CD4-positive, CD25-positive, alpha-beta regulatory T cell (primary cell): ENCODE measurements around the gene EEF1AKMT4. TPM values are rescaled to one million over a fixed set of nuclear protein-coding genes. Genes with fewer than 3 reads are reported as not detected.
A peak's percentile ranks its signal among the peaks of the same experiment; 100 is the strongest.

Source experiments
- ATAC-seq, 2 donors: fragments of 150-1000 bp; cut with Tn5 transposase; one replicate each; pipeline ENCODE4 v1.10.0; 2021; ENCODE audit warnings: low read depth in 2 of 2, moderate number of reproducible peaks in 2 of 2, moderate library complexity in 1 of 2
- DNase-seq, 3 donors: peaks; one replicate each; pipeline versions ENCODE4 v3.0.0 to v3.0.0-alpha.2; 2012 to 2022; ENCODE audit warnings: mixed read lengths in 1 of 3
- H3K27ac ChIP-seq: one replicate; pipeline ENCODE4 v1.7.0; 2013; ENCODE audit warnings: mild to moderate bottlenecking, low read length; ENCODE audit not compliant: insufficient read depth, poor library complexity, severe bottlenecking
- H3K27me3 ChIP-seq: one replicate; pipeline ENCODE4 v1.7.0; 2013; ENCODE audit warnings: low read length; ENCODE audit not compliant: control insufficient read depth, insufficient read depth
- H3K36me3 ChIP-seq: one replicate; pipeline ENCODE4 v1.7.0; 2013; ENCODE audit warnings: mild to moderate bottlenecking, low read length, moderate library complexity; ENCODE audit not compliant: control insufficient read depth, insufficient read depth
- H3K4me1 ChIP-seq: 2 replicates; pipeline ENCODE4 v1.7.0; 2013; ENCODE audit warnings: mild to moderate bottlenecking, low read length; ENCODE audit not compliant: insufficient read depth, control insufficient read depth, poor library complexity, severe bottlenecking
- H3K4me3 ChIP-seq: one replicate; pipeline ENCODE4 v1.7.0; 2013; ENCODE audit warnings: low read depth, mild to moderate bottlenecking, low read length, moderate library complexity
- H3K9me3 ChIP-seq, 2 experiments: 1 replicate in 1 of 2; 2 replicates in 1 of 2; pipeline ENCODE4 v1.7.0; 2013; ENCODE audit warnings: low read length in 2 of 2, mild to moderate bottlenecking in 1 of 2, moderate library complexity in 1 of 2; ENCODE audit not compliant: control insufficient read depth in 2 of 2
- H3K27ac Mint-ChIP-seq, 3 donors: one replicate each; pipeline ENCODE4 v1.8.0; 2020 to 2022; ENCODE audit warnings: mild to moderate bottlenecking in 3 of 3, mixed read lengths in 3 of 3, moderate library complexity in 2 of 3
- H3K27me3 Mint-ChIP-seq: one replicate; pipeline ENCODE4 v1.8.0; 2022; ENCODE audit warnings: mild to moderate bottlenecking, mixed read lengths
- H3K36me3 Mint-ChIP-seq: one replicate; pipeline ENCODE4 v1.8.0; 2020; ENCODE audit warnings: mixed read lengths
- H3K4me1 Mint-ChIP-seq, 4 donors: one replicate each; pipeline ENCODE4 v1.8.0; 2020 to 2022; ENCODE audit warnings: mixed read lengths in 4 of 4, mild to moderate bottlenecking in 1 of 4
- H3K4me3 Mint-ChIP-seq, 4 donors: one replicate each; pipeline ENCODE4 v1.8.0; 2020 to 2022; ENCODE audit warnings: mild to moderate bottlenecking in 4 of 4, mixed read lengths in 4 of 4, moderate library complexity in 3 of 4
- H3K9me3 Mint-ChIP-seq, 7 donors: one replicate each; pipeline ENCODE4 v1.8.0; 2020 to 2022; ENCODE audit warnings: mixed read lengths in 7 of 7, mild to moderate bottlenecking in 3 of 7, moderate library complexity in 2 of 7
- polyA plus RNA-seq, 4 donors: library from polyadenylated mRNA; unstranded; fragments of 300-500 nt; fragmentation: Illumina TruSeq; gene quantifications; one replicate each; pipeline ENCODE4 v1.2.3, GENCODE V29; 2021
- total RNA-seq: library from RNA; stranded (reverse); gene quantifications from one replicate; pipeline ENCODE4 v1.2.3, GENCODE V29; 2022

EEF1AKMT4 gene
- total and polyA plus RNA-seq, 5 donors from 2014 or later: 0.84 to 7.5 (median 5.2) TPM

DNA sequence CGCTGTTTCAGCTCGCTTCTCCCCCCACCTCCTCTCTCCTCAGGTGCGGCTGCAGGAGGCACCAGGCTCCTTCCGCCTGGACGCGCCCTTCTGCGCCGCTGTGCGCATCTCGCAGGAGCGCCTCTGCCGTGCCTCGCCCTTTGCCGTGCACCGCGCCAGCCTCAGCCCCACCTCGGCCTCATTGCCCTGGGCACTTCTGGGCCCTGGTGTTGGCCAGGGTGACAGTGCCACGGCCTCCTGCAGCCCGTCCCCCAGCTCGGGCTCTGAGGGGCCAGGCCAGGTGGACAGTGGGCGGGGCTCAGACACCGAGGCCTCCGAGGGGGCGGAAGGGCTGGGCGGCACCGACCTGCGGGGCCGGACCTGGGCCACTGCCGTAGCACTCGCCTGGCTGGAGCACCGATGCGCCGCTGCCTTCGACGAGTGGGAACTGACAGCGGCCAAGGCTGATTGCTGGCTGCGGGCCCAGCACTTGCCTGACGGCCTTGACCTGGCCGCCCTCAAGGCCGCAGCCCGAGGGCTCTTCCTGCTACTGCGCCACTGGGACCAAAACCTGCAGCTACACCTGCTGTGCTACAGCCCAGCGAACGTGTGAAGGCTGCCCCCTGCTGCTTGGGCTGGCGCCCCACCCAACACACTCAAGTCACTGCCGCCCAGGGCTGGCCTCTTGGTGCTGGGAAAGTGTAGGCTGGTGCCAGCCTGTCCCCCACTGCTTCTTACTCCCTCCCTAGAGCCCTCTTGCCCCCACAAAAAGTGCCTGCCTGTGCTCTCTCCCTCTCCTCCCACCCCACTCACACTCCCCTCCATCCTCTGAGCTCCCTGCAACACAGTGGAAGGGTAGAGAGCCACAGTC lies 7.8 kb upstream of the EEF1AKMT4 start:
- peak in 1 of 3 donors; percentile 39 for DNase-seq

DNA sequence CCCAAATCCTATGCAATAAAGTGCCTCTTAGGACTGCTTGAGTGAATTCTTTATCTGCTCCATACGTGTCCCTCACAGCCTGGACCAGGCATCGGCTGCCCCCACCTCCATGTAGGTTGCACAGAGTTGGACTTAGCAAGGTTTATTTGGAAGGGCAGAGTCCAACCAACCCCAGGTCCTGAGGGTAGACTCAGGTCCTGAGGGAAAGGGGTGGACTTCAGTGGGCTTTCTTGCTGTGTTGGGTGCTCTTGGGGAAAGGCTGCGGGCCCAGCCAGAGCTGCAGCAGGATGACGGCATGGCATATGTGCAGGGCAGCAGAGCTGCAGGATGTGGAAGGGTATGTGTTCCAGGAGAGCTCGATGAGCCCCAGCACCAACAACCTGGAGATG lies 7.2 kb upstream of the EEF1AKMT4 start:
- no peak for DNase-seq

More for the DNA sequence above, 7.8 kb upstream of the EEF1AKMT4 start:
- Mint-ChIP-seq H3K27me3 (no peaks in the 10 kb centered on the region), H3K4me1 (peaks cover 0 to 10% (median 3%) of the 10 kb centered on the region in 4 donors), H3K36me3 (peaks cover 31% of the 10 kb centered on the region), H3K4me3 (no peak overlapping the region), H3K27ac (no peak overlapping the region), H3K9me3 (peaks cover 0 to 2% (median 0%) of the 10 kb centered on the region in 7 donors)
- ATAC-seq: peak in 1 of 2 donors; percentile 32
- no peaks in the 10 kb centered on the region for H3K27me3 ChIP-seq
- no peaks in the 10 kb centered on the region for H3K9me3 ChIP-seq
- H3K4me1 ChIP-seq: no peaks in the 10 kb centered on the region
- no peak overlapping the region for H3K27ac ChIP-seq
- peaks cover 40% of the 10 kb centered on the region for H3K36me3 ChIP-seq
- no peak overlapping the region for H3K4me3 ChIP-seq

DNA sequence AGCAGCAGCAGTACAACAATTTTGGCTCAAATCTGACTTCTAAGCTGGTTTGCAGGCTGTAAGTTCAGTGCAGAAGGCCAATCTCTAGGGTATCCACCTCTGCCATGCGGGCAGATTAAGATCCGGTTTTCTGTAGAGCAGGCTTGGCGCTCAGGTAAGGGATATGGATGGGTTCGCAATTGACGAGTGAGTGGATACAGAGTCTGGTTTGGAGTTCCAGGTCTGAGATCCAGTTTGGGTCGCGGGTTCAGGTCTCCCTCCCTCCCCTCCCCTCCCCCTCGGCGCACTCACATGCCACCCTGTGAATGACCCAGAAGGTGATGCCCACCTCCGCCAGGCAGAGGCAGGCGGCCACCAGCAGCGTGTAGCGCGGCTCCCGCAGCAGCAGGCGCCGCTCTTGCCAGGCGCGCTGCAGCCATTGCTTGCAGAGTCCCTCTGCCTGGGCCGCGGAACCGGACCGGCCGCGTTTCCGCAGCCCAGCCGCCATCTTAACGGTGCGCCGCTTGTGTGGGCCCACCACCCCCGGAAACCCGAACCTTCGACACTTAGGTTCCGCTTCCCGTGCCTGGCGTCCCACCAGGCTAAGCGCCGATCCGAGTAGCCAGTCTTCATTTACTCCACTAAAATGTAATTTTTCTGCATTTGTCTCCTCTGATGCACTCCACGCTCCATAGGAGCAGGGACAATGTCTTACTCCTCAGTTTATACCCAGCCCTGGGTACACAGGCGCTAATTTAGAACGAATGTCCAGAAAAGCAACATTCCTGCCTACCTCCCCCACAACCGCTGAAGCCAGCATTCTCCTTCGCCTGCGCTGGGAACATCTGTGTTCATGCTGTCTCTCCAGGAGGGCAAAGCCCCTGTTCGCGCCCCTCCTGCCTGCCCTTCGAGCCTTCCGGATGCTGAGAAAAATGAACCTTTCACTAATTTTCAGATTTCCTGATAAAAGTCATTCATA lies 739 bp upstream of the EEF1AKMT4 start, which contains the start of gene ALG3:
ALG3 (minus strand) TSS at position 509 of the 958 bp plus-strand sequence; CDS start at position 487, 22 bp downstream.
- ATAC-seq (peak; percentile 40 to 50), DNase-seq (peak; percentile 80 to 93 (median 89))
- Mint-ChIP-seq H3K9me3 (no peaks in the 10 kb centered on the region), H3K4me3 (peak within 1 kb of the TSS; percentile 91 to 93 (median 92)), H3K27ac (peak within 1 kb of the TSS; percentile 93 to 97 (median 97)), H3K36me3 (peaks cover 17% of the 10 kb centered on the region), H3K4me1 (peaks cover 0 to 20% (median 10%) of the 10 kb centered on the region in 4 donors), H3K27me3 (peaks cover 7% of the 10 kb centered on the region)
- Histone ChIP-seq H3K36me3 (peaks cover 21% of the 10 kb centered on the region), H3K4me1 (peaks cover 19% of the 10 kb centered on the region), H3K4me3 (peak within 1 kb of the TSS; percentile 98), H3K27ac (peak within 1 kb of the TSS; percentile 77), H3K27me3 (no peaks in the 10 kb centered on the region), H3K9me3 (no peaks in the 10 kb centered on the region)

More for the DNA sequence above, 7.2 kb upstream of the EEF1AKMT4 start:
- H3K4me3 ChIP-seq: no peak overlapping the region
- Mint-ChIP-seq H3K27ac (no peak overlapping the region), H3K27me3 (no peaks in the 10 kb centered on the region), H3K4me1 (peaks cover 0 to 10% (median 5%) of the 10 kb centered on the region in 4 donors), H3K36me3 (peaks cover 31% of the 10 kb centered on the region), H3K4me3 (peak overlapping the region in 1 of 4 donors; percentile 39), H3K9me3 (no peaks in the 10 kb centered on the region)
- ATAC-seq: no peak
- H3K27me3 ChIP-seq: no peaks in the 10 kb centered on the region
- H3K36me3 ChIP-seq: peaks cover 40% of the 10 kb centered on the region
- no peak overlapping the region for H3K27ac ChIP-seq
- no peaks in the 10 kb centered on the region for H3K9me3 ChIP-seq
- no peaks in the 10 kb centered on the region for H3K4me1 ChIP-seq

DNA sequence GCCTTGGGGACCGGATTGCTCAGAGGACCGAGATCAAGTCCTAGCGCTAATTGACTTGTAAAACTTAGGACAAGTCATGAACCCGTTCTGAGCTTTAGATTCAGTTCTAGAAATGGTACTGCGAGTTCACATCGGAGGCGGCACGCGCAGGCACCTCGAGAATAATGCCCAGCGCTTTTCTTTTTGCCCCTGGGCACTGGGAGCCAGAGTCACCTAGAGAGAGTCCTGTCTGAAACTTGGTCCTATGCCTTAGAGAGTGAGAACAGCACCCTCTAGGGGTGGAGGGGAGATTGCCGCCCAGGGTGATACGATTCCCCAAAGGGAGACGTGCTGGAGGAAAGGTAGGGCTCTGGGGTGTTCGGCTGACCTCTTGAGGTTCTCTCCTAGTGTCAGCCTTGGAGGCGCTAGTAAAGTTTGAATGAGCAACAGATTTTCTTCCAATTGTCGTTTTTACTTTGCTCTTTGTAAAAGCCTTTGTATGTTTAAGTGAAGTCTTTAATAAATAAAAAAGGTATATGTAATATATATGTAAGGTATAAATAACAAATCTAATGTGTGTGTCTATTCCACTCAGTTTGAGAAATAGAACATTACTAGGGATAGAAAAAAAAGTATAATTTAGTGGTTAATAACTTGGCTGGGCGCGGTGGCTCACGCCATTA lies 826 bp downstream of the EEF1AKMT4 start:
- Histone ChIP-seq H3K4me3 (peak overlapping the region; percentile 98), H3K9me3 (no peaks in the 10 kb centered on the region), H3K27ac (peak overlapping the region; percentile 77), H3K27me3 (no peaks in the 10 kb centered on the region), H3K4me1 (peaks cover 19% of the 10 kb centered on the region), H3K36me3 (peaks cover 6% of the 10 kb centered on the region)
- no peaks in the 10 kb centered on the region for H3K9me3 Mint-ChIP-seq
- peaks cover 0 to 18% (median 10%) of the 10 kb centered on the region in 4 donors for H3K4me1 Mint-ChIP-seq
- ATAC-seq: peak; percentile 61 to 63
- DNase-seq: peak; percentile 81 to 92 (median 85)
- H3K27ac Mint-ChIP-seq: peak overlapping the region in 2 of 3 donors; percentile 97
- peaks cover 7% of the 10 kb centered on the region for H3K27me3 Mint-ChIP-seq
- H3K4me3 Mint-ChIP-seq: peak overlapping the region; percentile 91 to 93 (median 92)
- H3K36me3 Mint-ChIP-seq: peaks cover 5% of the 10 kb centered on the region

DNA sequence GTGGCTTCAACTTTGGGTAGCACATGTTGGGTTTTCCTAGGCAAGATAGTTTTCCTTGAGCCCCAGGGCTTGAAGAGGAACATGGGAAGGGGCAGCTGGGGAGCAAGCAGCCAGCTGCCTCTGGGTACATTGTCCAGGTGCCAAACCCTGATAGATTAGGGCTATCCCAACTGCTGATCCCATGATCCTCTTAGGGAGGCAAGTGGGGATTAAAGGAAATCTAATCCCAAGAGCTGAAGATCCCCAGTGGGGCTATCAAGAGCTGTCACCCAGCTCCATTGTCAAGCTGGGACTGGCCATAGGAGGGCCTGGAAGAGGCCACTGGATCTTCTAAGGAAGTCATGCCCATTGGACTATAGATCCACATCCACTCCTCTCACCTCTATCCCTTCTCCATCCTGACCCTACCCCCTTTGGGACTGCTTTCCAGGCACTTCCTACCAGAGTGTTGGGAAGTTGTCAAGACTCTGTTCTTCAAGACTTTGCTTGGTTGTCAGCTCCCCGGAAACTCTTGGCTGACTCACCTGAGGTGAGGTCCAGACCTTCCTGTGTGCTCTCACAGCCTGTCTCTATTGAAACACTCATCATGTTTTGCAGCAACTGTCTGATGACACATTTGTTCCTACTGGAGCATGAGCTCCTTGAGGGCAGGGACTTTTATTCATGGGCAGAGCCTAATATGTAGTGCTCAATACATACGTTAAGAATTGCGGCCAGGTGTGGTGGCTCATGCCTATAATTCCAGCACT lies 6.0 kb downstream of the EEF1AKMT4 start:
- Mint-ChIP-seq H3K36me3 (peaks cover 3% of the 10 kb centered on the region), H3K4me1 (peaks cover 0 to 15% (median 7%) of the 10 kb centered on the region in 4 donors), H3K27ac (no peak overlapping the region), H3K4me3 (no peak overlapping the region), H3K27me3 (peaks cover 9% of the 10 kb centered on the region), H3K9me3 (no peaks in the 10 kb centered on the region)
- H3K36me3 ChIP-seq: no peaks in the 10 kb centered on the region
- DNase-seq (no peak), ATAC-seq (no peak)
- no peaks in the 10 kb centered on the region for H3K27me3 ChIP-seq
- H3K4me3 ChIP-seq: no peak overlapping the region
- no peaks in the 10 kb centered on the region for H3K9me3 ChIP-seq
- H3K27ac ChIP-seq: no peak overlapping the region
- H3K4me1 ChIP-seq: peaks cover 5% of the 10 kb centered on the region

DNA sequence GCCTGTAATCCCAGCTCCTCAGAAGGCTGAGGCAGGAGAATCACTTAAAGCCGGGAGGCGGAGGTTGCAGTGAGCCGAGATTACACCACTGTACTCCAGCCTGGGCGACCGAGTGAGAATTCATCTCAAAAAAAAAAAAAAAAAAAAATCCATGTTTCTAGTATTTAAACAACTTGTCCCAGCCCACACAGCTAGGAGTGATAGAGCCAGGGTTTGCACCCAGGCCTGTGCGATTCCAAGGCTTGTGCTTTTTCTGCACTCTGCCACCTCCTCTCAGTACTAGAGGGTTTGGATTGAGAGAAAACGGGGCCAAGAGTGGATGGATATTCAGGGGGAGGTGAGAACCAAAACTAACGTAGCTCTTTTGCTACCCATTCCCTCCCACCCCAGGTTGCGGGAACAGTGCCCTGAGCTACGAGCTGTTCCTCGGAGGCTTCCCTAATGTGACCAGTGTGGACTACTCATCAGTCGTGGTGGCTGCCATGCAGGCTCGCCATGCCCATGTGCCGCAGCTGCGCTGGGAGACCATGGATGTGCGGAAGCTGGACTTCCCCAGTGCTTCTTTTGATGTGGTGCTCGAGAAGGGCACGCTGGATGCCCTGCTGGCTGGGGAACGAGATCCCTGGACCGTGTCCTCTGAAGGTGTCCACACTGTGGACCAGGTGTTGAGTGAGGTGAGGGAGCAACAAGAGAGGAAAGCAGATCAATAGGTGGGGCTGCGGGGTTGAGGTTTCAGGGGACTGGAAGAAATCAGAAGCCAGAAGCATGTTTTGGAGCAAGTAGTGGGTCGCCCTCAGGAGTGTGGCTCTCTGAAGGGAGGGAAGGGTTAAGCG lies 7.8 kb downstream of the EEF1AKMT4 start:
- H3K36me3 ChIP-seq: no peaks in the 10 kb centered on the region
- DNase-seq (no peak), ATAC-seq (no peak)
- peaks cover 18% of the 10 kb centered on the region for H3K27me3 Mint-ChIP-seq
- H3K9me3 ChIP-seq: no peaks in the 10 kb centered on the region
- H3K4me3 ChIP-seq: no peak overlapping the region
- no peak overlapping the region for H3K27ac ChIP-seq
- peaks cover 20% of the 10 kb centered on the region for H3K4me1 ChIP-seq
- peaks cover 3% of the 10 kb centered on the region for H3K27me3 ChIP-seq
- H3K4me1 Mint-ChIP-seq: peaks cover 0 to 23% (median 15%) of the 10 kb centered on the region in 4 donors
- peak overlapping the region in 1 of 3 donors; percentile 84 for H3K27ac Mint-ChIP-seq
- peaks cover 8% of the 10 kb centered on the region for H3K36me3 Mint-ChIP-seq
- peaks cover 0 to 2% (median 0%) of the 10 kb centered on the region in 7 donors for H3K9me3 Mint-ChIP-seq
- peak overlapping the region in 3 of 4 donors; percentile 46 to 82 (median 77) for H3K4me3 Mint-ChIP-seq
